Large intestine (tissue), 3 donors: ENCODE data around the gene CLMP. TPM values are rescaled to one million over a fixed set of nuclear protein-coding genes. Genes with fewer than 3 reads are reported as not detected.
A peak's percentile ranks its signal among the peaks of the same experiment; 100 is the strongest.

Experiments used
- DNase-seq, 2 donors: peaks; one replicate each; pipeline versions ENCODE4 v3.0.0 to v3.0.0-alpha.2; 2013
- H3K27ac ChIP-seq: one replicate; pipeline ENCODE4 v1.5.1; 2013; ENCODE audit warnings: low read length
- H3K27me3 ChIP-seq: 2 replicates; pipeline ENCODE4 v1.6.1; 2013; ENCODE audit warnings: low read length; ENCODE audit not compliant: control insufficient read depth, insufficient read depth
- H3K36me3 ChIP-seq: 2 replicates; pipeline ENCODE4 v1.6.1; 2013; ENCODE audit warnings: low read length; ENCODE audit not compliant: control insufficient read depth, insufficient read depth
- H3K4me1 ChIP-seq: one replicate; pipeline ENCODE4 v1.6.1; 2013; ENCODE audit warnings: low read length; ENCODE audit not compliant: control insufficient read depth, insufficient read depth
- H3K4me3 ChIP-seq: one replicate; pipeline ENCODE4 v1.5.1; 2013; ENCODE audit warnings: low read length
- H3K9me3 ChIP-seq: one replicate; pipeline ENCODE4 v1.6.1; 2013; ENCODE audit warnings: mild to moderate bottlenecking, low read depth, low read length, moderate library complexity; ENCODE audit not compliant: control insufficient read depth
- WGBS: methylation state at CpG from one replicate; pipeline ENCODE4 v1.1.5; 2013; ENCODE audit warnings: low lambda C conversion rate; ENCODE audit not compliant: insufficient coverage; 5-methylcytosine and 5-hydroxymethylcytosine counted together
- polyA plus RNA-seq: library from polyadenylated mRNA; unstranded; fragments of 120-200 nt; gene quantifications from one replicate; pipeline ENCODE4 v1.2.1, GENCODE V29; 2013

Gene CLMP
- polyA plus RNA-seq, 1 donor: 17.5 TPM

GRCh38 chr11:123181075-123181474 lies 14.0 kb downstream of the CLMP start:
- Histone ChIP-seq H3K4me1 (no peaks in the 10 kb centered on the region), H3K36me3 (peaks cover 3% of the 10 kb centered on the region), H3K27me3 (no peaks in the 10 kb centered on the region), H3K27ac (no peak overlapping the region), H3K9me3 (no peaks in the 10 kb centered on the region), H3K4me3 (no peak overlapping the region)
- DNase-seq: no peak
- WGBS: no CpG with 5 or more reads among the region's 4 CpGs

GRCh38 chr11:123180574-123180973 lies 14.5 kb downstream of the CLMP start:
- Histone ChIP-seq H3K4me3 (no peak overlapping the region), H3K9me3 (no peaks in the 10 kb centered on the region), H3K4me1 (no peaks in the 10 kb centered on the region), H3K27me3 (no peaks in the 10 kb centered on the region), H3K27ac (no peak overlapping the region), H3K36me3 (peaks cover 3% of the 10 kb centered on the region)
- WGBS: no CpG with 5 or more reads among the region's 2 CpGs
- no peak for DNase-seq

- H3K4me1 ChIP-seq: no peaks in the 10 kb centered on the region
- H3K36me3 ChIP-seq: peaks cover 3% of the 10 kb centered on the region
- no CpG with 5 or more reads among the region's 5 CpGs for WGBS
- no peaks in the 10 kb centered on the region for H3K9me3 ChIP-seq
- no peak overlapping the region for H3K27ac ChIP-seq
- H3K27me3 ChIP-seq: no peaks in the 10 kb centered on the region
- H3K4me3 ChIP-seq: no peak overlapping the region
- no peak for DNase-seq
Measured at GRCh38 chr11:123180166-123180565, 14.9 kb downstream of the CLMP start.

GRCh38 chr11:123179586-123179985 lies 15.5 kb downstream of the CLMP start:
- DNase-seq: no peak

DNA sequence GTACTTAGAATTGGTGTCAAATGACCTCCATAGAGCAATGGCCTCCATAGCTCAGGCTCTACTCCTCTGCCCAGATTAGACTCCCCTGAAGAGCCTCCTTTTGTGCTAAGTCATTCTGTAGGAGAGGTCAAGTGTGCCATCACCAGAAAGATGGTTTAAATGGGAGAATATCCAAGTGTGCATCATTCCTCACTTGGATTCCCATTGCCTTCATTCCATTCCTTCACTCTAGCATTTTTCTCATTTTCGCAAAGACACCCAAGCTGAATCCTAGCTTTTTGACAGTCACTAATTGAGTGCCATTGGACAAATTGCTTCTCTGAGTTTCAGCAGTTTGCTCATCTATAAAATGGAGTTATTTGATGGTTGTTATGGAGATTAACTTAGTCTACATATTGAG lies 16.9 kb downstream of the CLMP start:
- Histone ChIP-seq H3K4me3 (no peak overlapping the region), H3K27me3 (no peaks in the 10 kb centered on the region), H3K36me3 (peaks cover 3% of the 10 kb centered on the region), H3K9me3 (no peaks in the 10 kb centered on the region), H3K4me1 (no peaks in the 10 kb centered on the region), H3K27ac (no peak overlapping the region)
- DNase-seq: no peak
- 100% methylated on average over 1 of the region's 1 CpG for WGBS

More at GRCh38 chr11:123179586-123179985, 15.5 kb downstream of the CLMP start:
- no peak overlapping the region for H3K27ac ChIP-seq
- H3K4me1 ChIP-seq: no peaks in the 10 kb centered on the region
- no peak overlapping the region for H3K4me3 ChIP-seq
- no peaks in the 10 kb centered on the region for H3K27me3 ChIP-seq
- no peaks in the 10 kb centered on the region for H3K9me3 ChIP-seq
- no CpG with 5 or more reads among the region's 2 CpGs for whole genome bisulfite sequencing
- H3K36me3 ChIP-seq: peaks cover 3% of the 10 kb centered on the region

DNA sequence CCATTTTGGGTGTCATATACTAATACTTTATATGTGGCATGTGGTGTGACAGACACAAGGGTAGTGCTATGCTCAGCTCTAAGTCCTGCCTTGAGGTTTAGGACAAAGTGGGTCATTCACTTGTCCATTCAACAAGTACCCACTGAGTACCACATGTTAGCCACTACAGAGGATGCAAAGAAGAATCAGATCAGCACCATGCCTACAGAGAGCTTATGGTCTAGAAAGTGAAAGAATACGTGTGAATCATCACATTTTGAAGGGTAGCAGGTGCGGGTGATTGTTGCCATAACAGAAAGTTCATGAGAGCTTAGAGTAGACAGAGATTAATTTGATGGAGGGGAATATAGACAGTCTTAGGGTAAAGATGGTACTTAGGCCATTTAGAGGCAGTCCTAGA lies 18.3 kb downstream of the CLMP start:
- H3K27ac ChIP-seq: no peak overlapping the region

GRCh38 chr11:123174196-123175183 lies 20.6 kb downstream of the CLMP start:
- no peak overlapping the region for H3K27ac ChIP-seq
- H3K27me3 ChIP-seq: no peaks in the 10 kb centered on the region
- H3K36me3 ChIP-seq: no peaks in the 10 kb centered on the region
- no peak overlapping the region for H3K4me3 ChIP-seq
- H3K4me1 ChIP-seq: no peaks in the 10 kb centered on the region
- peak in 1 of 2 donors; percentile 27 for DNase-seq
- H3K9me3 ChIP-seq: no peaks in the 10 kb centered on the region
- 90% methylated on average over 2 of the region's 7 CpGs for WGBS

More for the DNA sequence above, 18.3 kb downstream of the CLMP start:
- WGBS: no CpG with 5 or more reads among the region's 2 CpGs
- Histone ChIP-seq H3K27me3 (no peaks in the 10 kb centered on the region), H3K4me3 (no peak overlapping the region), H3K4me1 (no peaks in the 10 kb centered on the region), H3K9me3 (no peaks in the 10 kb centered on the region), H3K36me3 (no peaks in the 10 kb centered on the region)
- DNase-seq: no peak

- DNase-seq: no peak
- Histone ChIP-seq H3K27me3 (no peaks in the 10 kb centered on the region), H3K4me3 (no peak overlapping the region), H3K4me1 (no peaks in the 10 kb centered on the region), H3K9me3 (no peaks in the 10 kb centered on the region), H3K36me3 (no peaks in the 10 kb centered on the region), H3K27ac (no peak overlapping the region)
- WGBS: 100% methylated on average over 1 of the region's 3 CpGs
Measured at GRCh38 chr11:123173856-123174186, 21.2 kb downstream of the CLMP start.

DNA sequence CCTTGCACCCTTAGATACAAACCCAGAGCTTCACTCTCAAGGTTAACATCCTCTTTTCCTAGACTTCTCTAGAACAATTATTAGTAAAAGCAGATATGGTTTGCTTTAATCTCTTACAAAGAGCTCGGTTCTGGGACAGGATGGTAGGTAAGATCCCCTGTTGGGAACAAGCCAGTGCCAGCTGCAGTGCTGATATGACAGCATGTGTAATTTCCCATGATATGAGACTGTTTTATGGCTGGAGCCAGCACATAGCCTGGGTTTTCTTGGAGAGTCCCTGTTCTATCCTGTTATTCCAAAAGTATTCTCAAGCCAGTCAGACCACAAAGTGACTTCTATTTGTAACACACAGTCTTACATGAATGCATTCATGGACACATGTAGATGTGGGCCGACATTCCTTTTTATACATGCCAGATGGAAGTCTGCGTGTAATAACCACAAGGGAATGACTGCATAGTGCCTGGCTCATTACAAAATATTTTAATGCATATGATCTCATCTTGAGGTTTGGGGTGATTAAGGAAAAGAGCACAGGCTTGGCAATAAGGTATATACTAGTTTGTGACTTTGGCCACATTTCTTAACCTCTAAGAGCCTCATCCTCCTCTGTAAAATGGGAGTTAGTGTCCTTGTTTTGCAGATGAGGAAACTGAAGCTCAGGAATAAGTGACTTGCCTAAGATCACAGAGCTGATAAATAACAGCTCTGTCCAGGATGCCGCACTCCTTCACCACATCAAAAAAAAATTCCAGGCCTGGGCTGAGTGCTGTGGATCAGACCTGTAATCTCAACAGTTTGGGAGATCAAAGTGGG lies 21.8 kb downstream of the CLMP start:
- DNase-seq: peak in 1 of 2 donors; percentile 19
- H3K9me3 ChIP-seq: no peaks in the 10 kb centered on the region
- WGBS: 83% methylated on average over 1 of the region's 4 CpGs
- H3K27me3 ChIP-seq: no peaks in the 10 kb centered on the region
- H3K36me3 ChIP-seq: no peaks in the 10 kb centered on the region
- H3K4me3 ChIP-seq: no peak overlapping the region
- H3K4me1 ChIP-seq: no peaks in the 10 kb centered on the region
- H3K27ac ChIP-seq: no peak overlapping the region

DNA sequence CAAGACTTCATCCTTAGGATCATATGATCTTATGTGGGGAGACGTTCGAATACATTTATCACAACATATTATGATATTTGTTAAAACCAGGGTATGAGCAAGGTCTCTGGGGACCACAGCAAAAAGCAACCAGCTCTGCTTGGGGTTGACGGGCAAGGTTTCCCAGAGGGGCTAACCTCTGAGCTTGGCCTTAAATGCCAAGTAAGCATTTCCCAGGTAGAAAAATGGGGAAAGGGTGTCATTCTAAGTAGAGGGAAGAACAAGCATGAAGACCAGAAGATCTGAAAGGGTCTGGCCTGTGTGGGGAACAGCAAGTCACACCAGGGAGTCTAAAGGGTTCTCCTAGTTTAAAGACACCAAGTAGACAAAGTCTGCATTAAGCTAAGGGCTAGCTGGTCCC lies 24.1 kb downstream of the CLMP start:
- WGBS: no CpG with 5 or more reads among the region's 3 CpGs
- no peak for DNase-seq
- H3K27me3 ChIP-seq: no peaks in the 10 kb centered on the region
- no peak overlapping the region for H3K27ac ChIP-seq
- H3K36me3 ChIP-seq: no peaks in the 10 kb centered on the region
- H3K4me3 ChIP-seq: no peak overlapping the region
- H3K4me1 ChIP-seq: no peaks in the 10 kb centered on the region
- H3K9me3 ChIP-seq: no peaks in the 10 kb centered on the region
